IMR-90 (cell line): ENCODE results near the gene CBFA2T3. TPM values are rescaled to one million over a fixed set of nuclear protein-coding genes. Genes with fewer than 3 reads are reported as not detected.

Source experiments
- ATAC-seq: fragments of 200-7000 bp; cut with Tn5 transposase; 2 replicates; pipeline ENCODE4 v1.9.1; 2020; ENCODE audit warnings: low read depth, mild to moderate bottlenecking, moderate library complexity
- BruUV-seq: library from RNA; stranded (reverse); fragments of 400-500 nt; replicated peaks from 2 replicates; lab custom pipeline; 2021; lab: Mats Ljungman, UMichigan
- CTCF ChIA-PET: fragments of 300-600 bp; formaldehyde crosslinking; extraction: SDS; loops from one replicate; lab custom pipeline; 2021; ENCODE audit warnings: antibody characterized with exemption; lab: Yijun Ruan, JAX
- POLR2A ChIA-PET: fragments of 300-600 bp; sonication (Branson Sonifier 250); formaldehyde crosslinking; loops from one replicate; lab custom pipeline; 2022; ENCODE audit warnings: antibody characterized with exemption; ENCODE audit not compliant: unreplicated experiment; lab: Charles Lee
- DNase-seq: peaks from one replicate; pipeline ENCODE4 v3.0.0; 2013
- H2AFZ ChIP-seq: replicated peaks from 2 replicates; pipeline ENCODE3; 2013; ENCODE audit warnings: low read length, mild to moderate bottlenecking; ENCODE audit not compliant: poor library complexity
- H2AK5ac ChIP-seq: 2 replicates; pipeline ENCODE4 v1.6.1; 2013; ENCODE audit warnings: low read depth, low read length, inconsistent platforms
- H2AK9ac ChIP-seq: replicated peaks from 2 replicates; pipeline ENCODE3; 2013; ENCODE audit warnings: mild to moderate bottlenecking, low read depth, low read length, moderate library complexity; ENCODE audit not compliant: poor library complexity
- H2BK120ac ChIP-seq: 2 replicates; pipeline ENCODE4 v1.6.1; 2013; ENCODE audit warnings: low read depth, low read length, inconsistent platforms
- H2BK15ac ChIP-seq: 3 replicates; pipeline ENCODE4 v1.6.1; 2013; ENCODE audit warnings: low read depth, low read length, inconsistent platforms
- H2BK20ac ChIP-seq: 2 replicates; pipeline ENCODE4 v1.6.1; 2013; ENCODE audit warnings: low read depth, mild to moderate bottlenecking, inconsistent platforms, low read length, moderate library complexity
- H2BK5ac ChIP-seq: 2 replicates; pipeline ENCODE4 v1.6.1; 2013; ENCODE audit warnings: mild to moderate bottlenecking, low read depth, low read length, inconsistent platforms; ENCODE audit not compliant: poor library complexity, severe bottlenecking
- H3K14ac ChIP-seq: replicated peaks from 2 replicates; pipeline ENCODE4 v1.6.1; 2013; ENCODE audit warnings: low read depth, low read length, inconsistent platforms
- H3K18ac ChIP-seq: 2 replicates; pipeline ENCODE4 v1.6.1; 2013; ENCODE audit warnings: low read depth, low read length, control low read depth
- H3K23ac ChIP-seq: 2 replicates; pipeline ENCODE4 v1.6.1; 2013; ENCODE audit warnings: low read depth, low read length, inconsistent platforms
- H3K27ac ChIP-seq: 2 replicates; pipeline ENCODE4 v1.5.1; 2013; ENCODE audit warnings: mild to moderate bottlenecking, control low read depth, low read length; ENCODE audit not compliant: insufficient read depth
- H3K27me3 ChIP-seq: 2 replicates; pipeline ENCODE4 v1.6.1; 2013; ENCODE audit warnings: low read length; ENCODE audit not compliant: control insufficient read depth, insufficient read depth
- H3K36me3 ChIP-seq: 2 replicates; pipeline ENCODE4 v1.6.1; 2013; ENCODE audit warnings: low read length, mixed read lengths; ENCODE audit not compliant: control insufficient read depth, insufficient read depth
- H3K4ac ChIP-seq: 2 replicates; pipeline ENCODE4 v1.6.1; 2013; ENCODE audit warnings: low read depth, low read length, inconsistent platforms
- H3K4me1 ChIP-seq: 2 replicates; pipeline ENCODE4 v1.6.1; 2013; ENCODE audit warnings: low read length, mixed read lengths; ENCODE audit not compliant: control insufficient read depth, insufficient read depth
- H3K4me2 ChIP-seq: 2 replicates; pipeline ENCODE4 v1.6.1; 2013; ENCODE audit warnings: low read depth, mild to moderate bottlenecking, control low read depth, low read length, moderate library complexity
- H3K4me3 ChIP-seq: 2 replicates; pipeline ENCODE4 v1.5.1; 2013; ENCODE audit warnings: low read depth, mild to moderate bottlenecking, control low read depth, low read length, moderate library complexity; ENCODE audit not compliant: insufficient read depth
- H3K56ac ChIP-seq: 2 replicates; pipeline ENCODE4 v1.6.1; 2013; ENCODE audit warnings: low read length, inconsistent platforms; ENCODE audit not compliant: insufficient read depth; ENCODE audit errors: extremely low read depth
- H3K79me1 ChIP-seq, 2 experiments: 2 replicates each; pipeline ENCODE4 v1.6.1; 2013; ENCODE audit warnings: low read length in 2 of 2, inconsistent platforms in 1 of 2, low read depth in 1 of 2
- H3K9ac ChIP-seq: 2 replicates; pipeline ENCODE4 v1.6.1; 2013; ENCODE audit warnings: low read depth, low read length, control low read depth
- H3K9me1 ChIP-seq: 2 replicates; pipeline ENCODE4 v1.6.1; 2013; ENCODE audit warnings: low read length, inconsistent platforms; ENCODE audit not compliant: insufficient read depth
- H3K9me3 ChIP-seq: 2 replicates; pipeline ENCODE4 v1.6.1; 2013; ENCODE audit warnings: low read length; ENCODE audit not compliant: control insufficient read depth, insufficient read depth
- H4K20me1 ChIP-seq: 2 replicates; pipeline ENCODE4 v1.6.1; 2013; ENCODE audit warnings: low read length, inconsistent platforms; ENCODE audit not compliant: insufficient read depth
- H4K5ac ChIP-seq: 2 replicates; pipeline ENCODE4 v1.6.1; 2013; ENCODE audit warnings: mild to moderate bottlenecking, low read depth, low read length, control low read depth
- H4K8ac ChIP-seq, 2 experiments: 2 replicates each; pipeline ENCODE4 v1.6.1; 2013; ENCODE audit warnings: low read depth in 2 of 2, low read length in 2 of 2, control low read depth in 1 of 2, inconsistent platforms in 1 of 2
- H4K91ac ChIP-seq: 2 replicates; pipeline ENCODE4 v1.6.1; 2013; ENCODE audit warnings: low read depth, low read length, inconsistent platforms; ENCODE audit not compliant: insufficient read depth
- CEBPB ChIP-seq: IDR thresholded peaks from 2 replicates; pipeline ENCODE4 v1.6.1; 2012; ENCODE audit warnings: low read depth, low read length, improper control_type of control experiment
- CHD1 ChIP-seq: IDR thresholded peaks from 2 replicates; pipeline ENCODE4 v1.6.1; 2012; ENCODE audit warnings: low read depth, low read length, improper control_type of control experiment
- MXI1 ChIP-seq: IDR thresholded peaks from 2 replicates; pipeline ENCODE4 v1.6.1; 2012; ENCODE audit warnings: low read depth, mild to moderate bottlenecking, low read length, moderate library complexity, borderline replicate concordance
- POLR2A ChIP-seq: IDR thresholded peaks from 2 replicates; pipeline ENCODE4 v1.6.1; 2012; ENCODE audit warnings: mild to moderate bottlenecking, low read depth, low read length
- WGBS, 2 experiments: methylation state at CpG; one replicate each; pipeline versions ENCODE4 v1.1.5 to v1.1.7; 2013; ENCODE audit warnings: missing lambda C conversion rate in 2 of 2; ENCODE audit not compliant: insufficient read length in 1 of 2; ENCODE audit errors: extremely low coverage in 2 of 2; 5-methylcytosine and 5-hydroxymethylcytosine counted together
- dilution Hi-C: fragments of 300-500 bp; cut with HindIII; formaldehyde crosslinking; loops from one replicate; pipeline ENCODE4 v1.14.3; 2018; ENCODE audit warnings: low sequenced_read_pairs; ENCODE audit not compliant: unreplicated experiment
- in situ Hi-C: fragments of 300-500 bp; cut with MboI; formaldehyde crosslinking; loops from 3 replicates; pipeline ENCODE4 v1.14.3; 2019; ENCODE audit warnings: low sequenced_read_pairs, inconsistent platforms, mixed read lengths
- intact Hi-C: fragments of 100-400 bp; cut with micrococcal nuclease; formaldehyde crosslinking; loops from 2 replicates; pipeline ENCODE4 v1.10.0; 2022
- polyA plus RNA-seq, 3 experiments: library from polyadenylated mRNA; depleted of rRNA; stranded (reverse); fragments of >200 nt; gene quantifications; 2 replicates each; pipeline ENCODE4 v1.2.3, GENCODE V29; 2012; ENCODE audit warnings: low replicate concordance in 1 of 3
- total RNA-seq: library from RNA; depleted of rRNA; stranded (reverse); fragments of >200 nt; gene quantifications from 2 replicates; pipeline ENCODE4 v1.2.3, GENCODE V29; 2012
- TF ChIP-seq, protein P1 (sequence below): fragments of 150-350 bp; IDR thresholded peaks from 2 replicates; pipeline ENCODE4 v1.6.1; 2016; ENCODE audit warnings: low read depth, mild to moderate bottlenecking, low read length, moderate library complexity, borderline replicate concordance
- TF ChIP-seq, protein P2 (sequence below): fragments of 150-350 bp; IDR thresholded peaks from 2 replicates; pipeline ENCODE4 v1.6.1; 2017; ENCODE audit warnings: mild to moderate bottlenecking, antibody characterized with exemption, low read length, low read depth

Gene CBFA2T3
- total and polyA plus RNA-seq, 2 of the 4 experiments (the other 2 are of a cell fraction), result not detected

DNA sequence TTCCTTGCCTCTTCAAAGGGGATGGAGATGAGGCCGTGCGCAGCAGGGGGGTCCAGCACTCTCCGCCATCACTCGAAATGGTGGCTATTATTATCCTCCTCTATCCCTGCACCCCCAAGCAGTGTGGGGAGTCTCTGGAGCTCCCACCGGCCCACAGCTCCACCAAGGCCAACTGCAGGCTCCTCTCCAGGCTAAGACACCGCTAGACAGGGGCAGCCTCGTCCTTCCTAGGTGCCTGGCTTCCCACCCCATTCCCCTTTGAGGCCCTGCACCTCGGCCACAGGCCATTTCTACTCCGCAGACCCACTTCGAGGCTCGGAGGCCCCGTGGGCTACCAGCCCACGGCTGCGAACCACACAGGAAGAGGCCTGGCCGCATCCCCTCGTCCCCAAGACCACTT lies 71.0 kb downstream of the CBFA2T3 start:
- WGBS, 2 experiments, result 79% methylated on average over 9 of the region's 16 CpGs; no CpG with 5 or more reads in 1 of the 2 experiments
- Histone ChIP-seq H3K9me1 (no peaks in the 10 kb centered on the region), H3K14ac (no peak overlapping the region), H3K9me3 (no peaks in the 10 kb centered on the region), H4K8ac (no peak overlapping the region), H2BK120ac (no peak overlapping the region), H3K36me3 (no peaks in the 10 kb centered on the region), H3K23ac (no peak overlapping the region), H2BK15ac (no peak overlapping the region), H3K27me3 (peaks cover 14% of the 10 kb centered on the region; the same call in 1 of the 2 replicates), H3K27ac (no peak overlapping the region), H2AK5ac (no peak overlapping the region), H3K4ac (no peak overlapping the region), H4K5ac (no peak overlapping the region), H2AK9ac (peak overlapping the region; percentile 28), H3K9ac (no peak overlapping the region), H2AFZ (no peak overlapping the region), H4K91ac (no peak overlapping the region), H3K4me2 (no peak overlapping the region), H2BK20ac (no peak overlapping the region), H2BK5ac (no peak overlapping the region), H3K18ac (no peak overlapping the region), H3K4me3 (no peak overlapping the region), H3K56ac (no peak overlapping the region), H3K4me1 (no peaks in the 10 kb centered on the region; the same call in 1 of the 2 replicates), H3K79me1 (no peaks in the 10 kb centered on the region), H4K20me1 (no peaks in the 10 kb centered on the region; the same call in 1 of the 2 replicates)
- DNase-seq (no peak), ATAC-seq (no peak)
- ChIA-PET CTCF (no interaction called here), POLR2A (no interaction called here)
- in situ Hi-C loops (no loop called here), intact Hi-C loops (no loop called here), dilution Hi-C loops (no loop called here)
- no TSS peak for BruUV-seq
- TF ChIP-seq, protein P1, sequence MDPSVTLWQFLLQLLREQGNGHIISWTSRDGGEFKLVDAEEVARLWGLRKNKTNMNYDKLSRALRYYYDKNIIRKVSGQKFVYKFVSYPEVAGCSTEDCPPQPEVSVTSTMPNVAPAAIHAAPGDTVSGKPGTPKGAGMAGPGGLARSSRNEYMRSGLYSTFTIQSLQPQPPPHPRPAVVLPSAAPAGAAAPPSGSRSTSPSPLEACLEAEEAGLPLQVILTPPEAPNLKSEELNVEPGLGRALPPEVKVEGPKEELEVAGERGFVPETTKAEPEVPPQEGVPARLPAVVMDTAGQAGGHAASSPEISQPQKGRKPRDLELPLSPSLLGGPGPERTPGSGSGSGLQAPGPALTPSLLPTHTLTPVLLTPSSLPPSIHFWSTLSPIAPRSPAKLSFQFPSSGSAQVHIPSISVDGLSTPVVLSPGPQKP, result no peak
- TF ChIP-seq, protein P2, sequence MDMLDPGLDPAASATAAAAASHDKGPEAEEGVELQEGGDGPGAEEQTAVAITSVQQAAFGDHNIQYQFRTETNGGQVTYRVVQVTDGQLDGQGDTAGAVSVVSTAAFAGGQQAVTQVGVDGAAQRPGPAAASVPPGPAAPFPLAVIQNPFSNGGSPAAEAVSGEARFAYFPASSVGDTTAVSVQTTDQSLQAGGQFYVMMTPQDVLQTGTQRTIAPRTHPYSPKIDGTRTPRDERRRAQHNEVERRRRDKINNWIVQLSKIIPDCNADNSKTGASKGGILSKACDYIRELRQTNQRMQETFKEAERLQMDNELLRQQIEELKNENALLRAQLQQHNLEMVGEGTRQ, result no peak
- TF ChIP-seq POLR2A, result no peak
- no peak for TF ChIP-seq CEBPB
- no peak for TF ChIP-seq CHD1
- TF ChIP-seq MXI1, result no peak
